CD4-positive, alpha-beta T cell treated with Interleukin-6 for 4 hours (primary cell): ENCODE measurements around the gene RIBC2.
"Not testable (repeated sequence)": the region's sequence is repeated elsewhere in the genome, so short reads cannot be mapped to it uniquely, and the experiment has no call there.

Experiments used
- DNase-seq: peaks from one replicate; pipeline ENCODE4 v3.0.0-alpha.2; 2020; ENCODE audit warnings: mixed read lengths

Gene RIBC2, protein sequence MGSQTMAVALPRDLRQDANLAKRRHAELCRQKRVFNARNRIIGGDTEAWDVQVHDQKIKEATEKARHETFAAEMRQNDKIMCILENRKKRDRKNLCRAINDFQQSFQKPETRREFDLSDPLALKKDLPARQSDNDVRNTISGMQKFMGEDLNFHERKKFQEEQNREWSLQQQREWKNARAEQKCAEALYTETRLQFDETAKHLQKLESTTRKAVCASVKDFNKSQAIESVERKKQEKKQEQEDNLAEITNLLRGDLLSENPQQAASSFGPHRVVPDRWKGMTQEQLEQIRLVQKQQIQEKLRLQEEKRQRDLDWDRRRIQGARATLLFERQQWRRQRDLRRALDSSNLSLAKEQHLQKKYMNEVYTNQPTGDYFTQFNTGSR

DNA sequence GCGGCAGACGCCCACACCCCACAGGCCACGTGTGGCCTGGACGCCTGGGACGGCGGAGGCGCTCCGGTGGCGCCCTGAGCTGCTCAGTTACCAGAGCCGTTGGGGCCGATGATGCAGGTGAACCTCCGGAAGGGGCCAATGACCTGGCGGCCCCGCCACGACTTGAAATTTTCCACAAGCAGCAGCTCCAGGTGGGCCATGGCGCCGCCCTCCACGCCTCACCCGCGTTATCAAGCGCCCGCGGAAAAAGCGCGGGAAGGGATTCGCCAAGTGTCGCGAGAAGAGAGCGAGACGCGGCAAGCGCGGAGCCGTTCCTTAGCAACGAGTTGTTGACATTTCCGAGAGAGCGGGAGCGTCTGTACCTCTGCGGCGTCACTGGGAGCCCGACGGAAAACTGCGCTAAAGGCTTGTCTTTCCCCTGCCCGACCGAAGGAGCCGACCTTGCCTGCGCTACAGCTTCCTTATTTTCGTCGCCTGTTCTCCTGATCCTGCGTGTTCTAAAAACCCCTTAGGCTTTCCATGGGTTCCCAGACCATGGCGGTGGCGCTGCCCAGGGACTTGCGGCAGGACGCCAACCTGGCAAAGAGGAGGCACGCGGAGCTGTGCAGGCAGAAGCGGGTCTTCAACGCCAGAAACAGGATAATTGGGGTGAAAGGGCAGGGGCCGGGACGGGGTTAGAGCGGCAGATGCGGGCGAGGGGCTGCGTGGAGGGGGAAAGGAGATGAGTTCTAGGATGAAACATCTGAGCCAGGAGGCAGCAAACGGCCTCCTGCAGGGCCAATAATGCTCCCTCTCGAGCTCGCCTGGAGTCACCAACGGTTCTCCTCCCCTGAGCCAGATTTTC is at the start of gene RIBC2, which contains the start of gene SMC1B:
RIBC2 (plus strand) TSS at position 326 of the 844 bp plus-strand sequence; CDS start at position 520, 194 bp downstream.
SMC1B (minus strand) TSS at position 232 of the 844 bp plus-strand sequence; CDS start at position 200, 32 bp downstream.
- DNase-seq, result peak; percentile 81

- DNase-seq, result no peak
Observed at GRCh38 chr22:45366713-45367112, 46.8 kb upstream of the RIBC2 start.

DNA sequence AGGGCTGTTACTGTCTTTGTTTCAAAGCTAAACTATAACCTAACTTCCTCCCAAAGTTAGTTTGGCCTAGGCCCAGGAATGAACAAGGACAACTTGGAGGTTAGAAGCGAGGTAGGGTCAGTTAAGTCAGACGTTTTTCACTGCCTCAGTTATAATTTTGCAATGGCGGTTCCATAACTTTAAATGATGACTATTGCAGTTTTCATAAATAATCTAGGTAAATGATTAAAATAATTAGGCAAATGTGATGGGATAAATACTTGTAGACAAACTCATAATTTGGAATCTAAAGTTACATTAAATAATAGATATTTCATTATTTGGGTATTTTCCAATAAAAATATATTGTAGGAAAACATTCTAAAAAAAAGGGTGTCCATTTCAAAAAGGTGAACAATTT is 39.9 kb upstream of the RIBC2 start:
- DNase-seq, result not testable (repeated sequence)

- DNase-seq, result no peak
Observed at GRCh38 chr22:45376009-45376408, 37.5 kb upstream of the RIBC2 start.

GRCh38 chr22:45376703-45377102 is 36.8 kb upstream of the RIBC2 start:
- DNase-seq, result no peak

DNA sequence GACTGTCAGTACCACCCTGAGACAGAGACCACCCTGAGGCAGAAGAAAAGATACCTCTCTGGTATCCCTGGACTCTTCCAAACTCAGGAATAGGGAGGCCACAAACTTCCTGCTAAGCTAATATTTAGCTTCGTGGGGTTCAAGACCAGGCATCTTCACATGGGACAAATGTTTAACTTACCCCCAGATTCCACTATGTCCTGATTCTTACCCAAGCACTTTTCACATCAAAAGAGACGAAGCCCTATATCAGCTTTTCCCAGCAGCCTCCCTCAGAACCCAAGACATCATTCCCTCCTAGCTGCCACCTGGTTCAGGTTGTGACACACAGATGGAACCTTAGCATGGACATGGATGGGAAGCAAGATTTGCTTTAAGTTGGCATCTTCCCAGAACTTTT is 32.1 kb upstream of the RIBC2 start:
- DNase-seq, result no peak

DNA sequence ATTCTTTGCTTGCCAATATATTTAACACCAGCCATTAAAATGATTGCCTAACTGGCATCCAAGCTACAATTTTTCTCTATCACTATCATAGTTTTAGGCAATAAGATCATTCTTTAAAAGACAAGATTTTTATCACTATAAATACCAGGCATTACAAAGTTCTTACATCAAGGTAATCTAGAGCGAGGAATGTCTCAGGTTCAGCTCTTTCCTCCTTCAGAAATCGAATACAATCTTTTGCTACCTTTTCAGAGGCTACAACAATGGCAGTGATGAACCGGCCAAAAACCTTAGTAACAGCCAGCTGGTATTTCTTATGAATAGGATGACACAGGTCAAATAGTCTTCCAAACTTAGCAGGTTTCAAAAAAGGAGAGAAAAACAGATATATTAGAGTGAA is 23.9 kb upstream of the RIBC2 start:
- no peak for DNase-seq

DNA sequence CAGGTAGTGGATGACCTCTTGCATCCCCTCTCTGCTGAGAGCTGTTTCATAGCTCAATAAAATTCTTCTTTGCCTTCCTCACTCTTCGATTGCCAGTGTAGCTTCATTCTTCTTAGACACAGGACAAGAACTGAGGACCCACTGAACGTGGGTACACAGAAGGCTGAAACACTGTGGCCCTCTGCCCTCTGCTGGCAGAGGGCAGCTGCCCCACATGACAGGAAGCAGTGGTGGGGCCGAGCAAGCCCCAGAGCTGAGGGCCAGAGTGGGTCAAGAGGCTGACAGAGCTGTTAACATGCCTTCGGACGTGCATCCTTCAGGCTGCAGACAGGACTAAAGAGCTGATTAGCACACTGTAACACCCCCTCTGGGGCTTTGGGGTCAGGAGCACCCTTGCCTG is 15.7 kb upstream of the RIBC2 start:
- peak; percentile 34 for DNase-seq

- no peak for DNase-seq
Observed at GRCh38 chr22:45398214-45398613, 15.3 kb upstream of the RIBC2 start.

DNA sequence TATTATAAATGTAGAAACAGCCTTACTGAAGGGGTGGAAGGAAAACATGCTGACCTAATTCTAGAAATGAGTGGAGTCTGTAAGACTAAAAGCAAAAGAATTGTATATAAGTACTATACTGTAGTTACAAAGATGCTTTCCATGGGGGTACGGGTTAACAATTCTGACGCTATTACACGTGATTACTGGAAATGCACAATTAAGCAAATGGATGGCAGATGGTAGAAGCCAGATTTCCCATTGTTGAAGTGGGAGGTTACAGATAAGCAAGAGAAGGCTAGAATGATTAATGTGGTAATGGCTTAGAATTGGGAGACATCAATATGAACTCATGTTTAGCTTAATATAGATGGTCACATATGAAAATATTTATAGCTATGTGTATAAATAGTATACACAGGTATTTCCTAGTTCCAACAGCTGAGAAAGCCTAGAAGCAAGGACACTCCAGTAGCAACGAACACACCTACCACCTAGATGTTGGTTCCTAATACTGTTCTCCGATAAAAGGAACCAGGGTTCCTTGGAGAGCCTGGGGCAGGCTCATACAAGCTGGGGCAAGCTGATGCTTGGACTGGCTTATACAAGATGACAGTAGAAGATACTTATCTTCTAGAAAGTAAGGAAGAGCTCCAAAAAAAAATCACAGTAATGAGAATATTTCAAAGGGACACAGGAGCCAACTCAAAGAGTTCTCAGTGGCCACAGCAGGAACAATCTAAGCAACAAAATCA is 13.6 kb upstream of the RIBC2 start:
- DNase-seq, result no peak

DNA sequence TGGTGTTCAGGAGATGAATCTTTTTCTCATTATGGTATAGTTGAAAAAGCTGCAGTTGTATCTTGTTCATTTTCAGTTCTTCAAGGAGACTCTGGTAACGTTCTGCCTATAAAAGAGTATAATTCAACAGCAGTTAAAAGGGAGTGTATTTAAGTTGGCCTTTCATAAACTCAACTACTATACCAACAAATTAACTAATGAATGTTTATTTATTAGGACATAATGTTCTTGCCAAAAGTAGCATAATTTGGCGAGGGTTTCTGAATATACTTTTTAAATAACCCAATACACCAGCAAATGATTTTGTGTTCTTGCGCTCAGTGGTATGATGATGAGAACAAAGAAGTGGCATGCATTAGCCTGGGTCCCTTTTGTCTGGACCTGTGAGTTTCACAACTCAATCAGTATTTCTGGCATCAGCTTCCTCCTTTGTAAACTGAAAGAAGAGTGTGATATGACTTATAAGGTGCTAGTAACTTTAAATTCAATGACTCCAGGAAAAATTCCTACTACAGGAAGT is 11.0 kb upstream of the RIBC2 start:
- no peak for DNase-seq

DNA sequence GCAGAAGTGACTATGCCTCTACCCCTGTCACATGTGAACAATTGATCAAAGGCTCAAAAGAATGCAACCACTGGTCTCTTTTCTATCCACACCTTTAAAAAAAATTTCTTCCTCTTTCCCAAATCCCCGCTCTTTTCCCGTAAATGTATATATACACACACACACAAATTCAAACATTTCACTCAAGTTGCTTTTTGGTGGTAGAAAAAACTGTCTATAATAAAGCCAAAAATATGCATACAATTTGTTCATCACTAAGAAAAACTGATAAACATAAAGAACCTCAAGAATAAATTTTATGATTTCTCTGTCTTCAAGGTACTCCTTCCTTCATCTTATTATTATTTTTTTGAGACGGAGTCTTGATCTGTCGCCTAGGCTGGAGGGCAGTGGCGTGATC is 5.7 kb upstream of the RIBC2 start:
- DNase-seq, result no peak

DNA sequence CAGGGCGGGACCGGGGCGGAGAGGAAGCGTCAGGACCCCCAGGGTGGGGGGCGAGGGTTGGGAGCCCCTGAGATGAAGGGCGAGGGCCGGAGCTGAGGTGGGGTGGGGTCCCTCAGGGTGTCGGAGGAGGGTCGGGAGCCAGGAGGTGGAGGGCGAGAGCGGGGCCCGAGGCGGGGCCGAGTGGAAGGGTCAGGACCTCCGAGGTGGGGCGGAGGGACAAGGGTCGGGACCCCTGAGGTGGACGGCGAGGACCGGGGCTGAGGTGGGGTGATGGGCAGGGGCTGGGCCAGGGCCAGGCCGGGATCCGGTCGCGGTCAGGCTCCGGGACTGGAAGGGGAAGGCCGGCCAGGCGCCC is 503 bp upstream of the RIBC2 start:
- DNase-seq, result no peak

DNA sequence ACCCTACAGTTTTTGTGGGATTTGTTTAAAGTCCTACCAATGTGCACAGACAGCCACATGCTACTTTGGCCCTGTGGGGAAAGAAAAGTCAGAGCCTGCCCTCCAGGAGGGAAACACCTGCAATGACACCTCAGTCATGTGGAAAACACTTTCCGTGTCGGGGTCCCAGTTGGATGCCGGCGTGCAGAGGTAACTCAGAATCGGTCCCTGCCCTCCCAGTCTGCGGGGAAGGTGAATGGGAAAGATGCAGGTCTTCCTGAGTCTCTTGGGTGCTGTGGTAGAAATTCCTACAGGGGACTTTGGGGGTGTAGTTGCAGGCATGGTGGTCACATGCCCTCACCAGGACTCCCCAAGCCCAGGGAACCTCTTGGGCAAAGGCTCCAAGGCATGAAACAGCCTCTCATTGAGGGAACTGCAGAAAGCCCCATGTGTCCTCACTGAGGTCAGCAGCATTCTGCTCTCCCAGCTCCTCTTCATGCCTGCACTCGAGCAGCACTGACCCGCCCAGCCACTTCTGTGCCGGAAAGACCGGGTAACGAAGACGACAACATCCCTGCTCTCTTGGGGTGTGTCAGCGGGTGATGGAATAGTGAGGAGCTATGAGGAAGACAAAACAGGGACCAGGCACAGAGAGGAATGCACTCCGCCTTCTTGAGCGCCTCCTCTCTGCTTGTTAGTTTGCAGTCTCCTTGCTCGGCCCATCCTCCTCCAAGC is 4.7 kb downstream of the RIBC2 start:
- no peak for DNase-seq

GRCh38 chr22:45418770-45419138 is 5.3 kb downstream of the RIBC2 start:
- DNase-seq, result no peak

DNA sequence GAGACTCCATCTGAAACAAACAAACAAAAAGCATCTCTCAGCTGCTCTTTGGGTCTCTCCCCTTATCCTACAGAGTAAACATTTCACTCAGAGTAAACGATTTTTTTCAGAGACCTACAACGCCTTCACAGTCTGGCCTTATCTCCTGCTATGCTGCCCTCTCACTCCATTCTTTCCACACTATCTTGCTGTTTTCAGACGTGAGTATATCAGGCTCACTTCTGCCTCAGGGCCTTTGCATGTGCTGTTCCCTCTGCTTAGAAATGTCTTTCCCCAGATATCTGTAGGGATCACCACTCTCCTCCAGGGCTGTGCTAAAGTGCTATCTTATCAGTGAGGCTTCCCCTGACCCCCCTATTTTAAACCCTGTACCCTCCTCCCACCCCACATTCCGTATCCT is 6.5 kb downstream of the RIBC2 start:
- no peak for DNase-seq

DNA sequence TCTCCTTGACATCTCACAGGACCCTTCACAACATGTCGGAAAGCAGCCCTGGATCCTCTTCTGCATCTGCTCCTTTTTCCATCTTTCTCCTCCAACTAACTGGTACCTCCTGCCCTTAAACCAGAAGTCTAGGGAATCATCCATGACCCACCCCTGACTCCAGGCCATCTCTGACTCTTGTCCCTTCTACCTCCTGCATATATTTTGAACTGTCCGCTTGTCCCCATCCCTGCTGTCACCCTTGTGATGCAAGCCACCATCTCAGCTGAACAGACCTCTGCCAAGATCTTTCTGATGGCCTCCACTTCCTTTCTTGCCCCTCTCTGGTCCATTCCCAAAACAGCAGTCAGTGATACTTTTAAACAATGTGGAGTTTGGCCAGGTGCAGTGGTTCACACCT is 7.0 kb downstream of the RIBC2 start:
- no peak for DNase-seq

GRCh38 chr22:45421349-45422055 is 8.0 kb downstream of the RIBC2 start:
- no peak for DNase-seq

DNA sequence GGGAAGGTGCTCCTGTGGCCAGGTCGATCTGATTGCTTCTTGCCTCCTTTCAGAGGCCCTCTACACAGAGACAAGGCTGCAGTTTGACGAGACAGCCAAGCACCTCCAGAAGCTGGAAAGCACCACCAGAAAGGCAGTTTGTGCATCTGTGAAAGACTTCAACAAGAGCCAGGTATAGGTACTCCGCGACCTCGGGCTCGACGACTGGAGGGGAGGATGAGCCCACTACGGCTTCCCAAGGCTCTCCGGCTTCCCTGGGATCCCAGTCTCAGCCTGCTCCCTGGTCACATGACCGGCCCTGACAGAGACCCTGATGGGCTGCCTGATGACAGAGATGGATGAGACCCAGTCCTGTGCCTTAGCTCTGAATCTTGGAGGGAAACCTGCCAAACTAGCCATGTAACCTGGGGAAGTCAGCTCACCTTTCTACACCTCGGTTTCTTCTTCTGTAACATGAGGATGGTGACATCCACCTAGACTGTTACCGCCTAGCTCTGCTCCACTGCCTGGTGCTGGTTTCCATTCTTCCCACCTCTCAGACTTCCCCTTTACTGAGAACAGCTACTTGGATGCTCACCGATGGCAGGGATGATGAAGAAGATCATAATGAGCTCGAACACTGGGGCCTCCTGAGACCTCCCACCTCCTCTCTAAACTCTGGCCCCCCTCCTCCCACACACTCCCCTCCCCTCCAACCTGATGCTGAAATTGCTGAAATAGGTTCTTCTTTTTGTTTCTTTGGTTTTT is 8.9 kb downstream of the RIBC2 start:
- no peak for DNase-seq

DNA sequence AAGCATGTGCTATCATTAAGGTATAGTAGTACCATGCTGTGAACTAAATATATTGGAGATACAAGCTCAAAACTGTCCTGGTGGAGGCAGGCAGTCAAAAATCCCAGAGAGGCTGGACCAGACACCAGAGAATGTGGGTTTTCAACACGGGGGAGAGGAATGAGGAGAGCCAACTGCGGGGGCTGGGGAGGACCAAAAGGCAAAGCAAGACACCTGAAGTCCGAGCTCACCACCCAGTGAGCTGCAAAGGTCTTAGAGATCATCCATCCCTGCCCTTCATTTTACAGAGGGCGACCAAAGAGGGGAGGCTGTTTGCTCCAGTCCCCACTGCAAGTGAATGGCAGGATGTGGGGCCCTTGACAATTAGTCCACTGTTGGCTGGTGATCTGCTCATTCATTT is 10.0 kb downstream of the RIBC2 start:
- no peak for DNase-seq

DNA sequence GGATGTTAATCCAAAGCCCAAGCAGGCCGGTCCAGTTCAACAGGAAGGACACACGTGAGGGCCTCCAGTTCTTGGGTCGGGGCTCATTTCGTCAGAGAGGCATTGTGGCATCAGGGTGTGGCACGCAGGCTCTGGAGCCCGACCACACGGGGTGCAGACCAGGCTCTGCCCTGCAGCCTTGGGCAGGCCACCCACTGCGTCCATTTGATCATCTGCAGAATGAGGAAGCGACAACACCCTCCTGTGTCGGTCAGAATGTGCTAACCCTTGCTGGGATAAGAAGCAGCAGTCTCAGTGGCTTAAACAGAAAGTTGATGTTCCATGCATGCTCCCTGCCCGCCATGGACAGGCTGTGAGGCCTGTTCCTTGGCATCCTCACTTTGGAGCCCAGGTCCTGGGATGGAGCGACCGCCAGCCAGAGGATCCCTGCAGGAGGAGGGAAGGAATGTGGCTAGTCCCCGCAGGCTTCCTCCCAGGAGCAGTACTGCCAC is 10.8 kb downstream of the RIBC2 start:
- DNase-seq, result no peak
